ENCODE results near the gene ZMYND15. TPM values are rescaled to one million over a fixed set of nuclear protein-coding genes. Genes with fewer than 3 reads are reported as not detected.

The ZMYND15 gene
- total and polyA plus RNA-seq, 2 experiments from 2014 or later, result 0.32 to 1.4 TPM

DNA sequence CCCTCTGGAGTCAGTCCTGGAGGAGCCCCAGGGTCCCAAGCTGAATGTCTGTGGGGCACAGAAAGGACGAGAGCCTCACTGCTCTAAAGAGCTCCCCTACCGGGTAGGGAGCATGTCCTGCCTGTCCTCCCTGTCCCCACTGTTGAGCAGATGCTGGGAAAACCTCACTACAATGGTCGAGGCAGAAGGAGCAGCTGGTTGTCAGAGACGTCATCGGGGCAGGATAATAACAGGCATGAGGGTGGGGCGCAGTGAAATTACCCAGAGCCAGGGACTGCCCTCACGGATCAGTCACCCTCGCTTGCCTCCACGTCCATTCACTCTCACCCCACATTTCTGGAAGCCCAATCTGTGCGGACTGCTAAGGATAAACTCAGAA, 32.6 kb downstream of the ZMYND15 start:
- no peak for DNase-seq (ENCODE audit: low spot score)
- Mint-ChIP-seq H3K27ac (no peak overlapping the region), H3K27me3 (ENCODE audit: insufficient read depth, low read depth, poor library complexity) (peaks cover 12% of the 10 kb centered on the region), H3K4me3 (no peak overlapping the region), H3K4me1 (no peaks in the 10 kb centered on the region), H3K9me3 (no peaks in the 10 kb centered on the region), H3K36me3 (ENCODE audit: low read depth) (no peaks in the 10 kb centered on the region)
- Histone ChIP-seq H3K27ac (ENCODE audit: low read depth) (no peak overlapping the region), H3F3A (replicated peaks; ENCODE audit: low read depth) (no peaks in the 10 kb centered on the region), H3K36me3 (ENCODE audit: insufficient read depth) (no peaks in the 10 kb centered on the region), H3K27me3 (ENCODE audit: insufficient read depth) (no peaks in the 10 kb centered on the region), H3K4me2 (no peak overlapping the region), H3K4me1 (ENCODE audit: insufficient read depth) (no peaks in the 10 kb centered on the region), H3K9me2 (ENCODE audit: insufficient read depth) (no peaks in the 10 kb centered on the region), H2AFZ (no peak overlapping the region), H4K20me1 (replicated peaks; ENCODE audit: insufficient read depth) (no peaks in the 10 kb centered on the region), H3K4me3 (no peak overlapping the region), H3K79me2 (replicated peaks; ENCODE audit: insufficient read depth) (no peaks in the 10 kb centered on the region)
- TF ChIP-seq, protein P1, sequence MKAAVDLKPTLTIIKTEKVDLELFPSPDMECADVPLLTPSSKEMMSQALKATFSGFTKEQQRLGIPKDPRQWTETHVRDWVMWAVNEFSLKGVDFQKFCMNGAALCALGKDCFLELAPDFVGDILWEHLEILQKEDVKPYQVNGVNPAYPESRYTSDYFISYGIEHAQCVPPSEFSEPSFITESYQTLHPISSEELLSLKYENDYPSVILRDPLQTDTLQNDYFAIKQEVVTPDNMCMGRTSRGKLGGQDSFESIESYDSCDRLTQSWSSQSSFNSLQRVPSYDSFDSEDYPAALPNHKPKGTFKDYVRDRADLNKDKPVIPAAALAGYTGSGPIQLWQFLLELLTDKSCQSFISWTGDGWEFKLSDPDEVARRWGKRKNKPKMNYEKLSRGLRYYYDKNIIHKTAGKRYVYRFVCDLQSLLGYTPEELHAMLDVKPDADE (IDR thresholded peaks at IDR 0.05), result no peak
- no peak for TF ChIP-seq EZH2 (IDR thresholded peaks at IDR 0.05; ENCODE audit: low read depth, unreplicated experiment)
- TF ChIP-seq POLR2AphosphoS5 (IDR thresholded peaks at IDR 0.05; ENCODE audit: low read depth), result no peak
- TF ChIP-seq NANOG (IDR thresholded peaks at IDR 0.05; ENCODE audit: borderline replicate concordance), result no peak
- no peak for TF ChIP-seq ZNF462 (CRISPR knock-in tag; IDR thresholded peaks at IDR 0.05)
- TF ChIP-seq EZH2phosphoT487 (IDR thresholded peaks at IDR 0.05; ENCODE audit: unreplicated experiment), result no peak
- TF ChIP-seq CREB1 (CRISPR knock-in tag; IDR thresholded peaks at IDR 0.05; ENCODE audit: low read depth), result no peak
- TF ChIP-seq ZNF331 (CRISPR knock-in tag; IDR thresholded peaks at IDR 0.05; ENCODE audit: low read depth), result no peak
- TF ChIP-seq REST (IDR thresholded peaks at IDR 0.05; ENCODE audit: unreplicated experiment), result no peak
- no peak for TF ChIP-seq JUNB (IDR thresholded peaks at IDR 0.05; ENCODE audit: unreplicated experiment)
- TF ChIP-seq ZNF114 (CRISPR knock-in tag; IDR thresholded peaks at IDR 0.05), result no peak
- no peak for TF ChIP-seq STAT1 (IDR thresholded peaks at IDR 0.05; ENCODE audit: unreplicated experiment)
- TF ChIP-seq CTCF (conservative IDR thresholded peaks at IDR 0.05; ENCODE audit: low read depth in 2 of 2), result no peak
- no peak for ATAC-seq

All from GM23338 (cell line).